ENCODE data around the gene CAMK1G. TPM values are rescaled to one million over a fixed set of nuclear protein-coding genes. Genes with fewer than 3 reads are reported as not detected.

The CAMK1G gene
- total and polyA plus RNA-seq, 9 of the 15 experiments (the other 6 are each of a cell fraction or from before 2014, with no cell fraction given) = not detected

DNA sequence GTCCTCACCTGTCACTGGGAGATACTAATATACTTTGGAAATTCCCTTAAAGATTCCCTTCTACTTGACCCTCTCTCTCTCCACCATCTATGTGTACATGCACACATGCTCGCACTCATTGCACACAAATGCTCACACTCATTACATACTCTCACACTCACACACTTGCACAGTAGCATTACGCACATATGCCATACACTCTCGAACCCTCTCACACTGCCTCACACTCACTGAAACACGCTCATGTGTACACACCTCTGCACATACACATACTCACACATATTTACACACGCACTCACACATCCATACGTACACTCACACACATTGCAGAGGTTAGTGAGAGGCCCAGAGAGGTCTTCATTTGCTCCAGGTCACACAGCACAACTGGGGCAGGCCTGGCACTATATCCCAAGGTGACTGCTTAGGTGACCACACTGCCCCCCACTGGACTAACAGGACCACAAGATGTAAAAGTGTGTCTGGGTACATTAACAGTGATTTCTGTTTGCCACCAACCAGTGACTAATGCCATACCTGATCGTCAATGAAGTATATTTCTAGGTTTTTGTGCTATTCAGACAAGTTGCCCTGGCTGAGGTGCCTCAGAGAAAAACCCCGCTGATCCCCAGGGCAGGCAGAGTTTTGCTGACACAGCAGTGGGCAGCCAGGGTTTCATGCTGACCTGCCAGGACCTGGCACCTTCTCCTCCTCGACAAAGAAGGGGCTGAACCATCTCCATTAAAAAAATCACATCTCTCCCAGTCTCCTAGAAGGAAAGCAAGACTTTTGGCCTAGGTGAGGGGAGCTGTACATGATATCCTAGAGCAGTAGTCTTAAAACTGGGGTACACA is 28.5 kb upstream of the CAMK1G start:
- Histone ChIP-seq H3K4me3 (no peak overlapping the region), H3K36me3 (ENCODE audit: control insufficient read depth, insufficient read depth, low read length) (no peaks in the 10 kb centered on the region), H3K79me2 (ENCODE audit: control insufficient read depth, insufficient read depth, low read length) (no peaks in the 10 kb centered on the region), H3K27ac (ENCODE audit: extremely low read depth, low read depth, low read length) (no peak overlapping the region), H3K27me3 (ENCODE audit: control insufficient read depth in 2 of 2, insufficient read depth in 2 of 2, low read length in 2 of 2) (no peaks in the 10 kb centered on the region), H3K9me1 (ENCODE audit: control insufficient read depth, insufficient read depth, low read length) (no peaks in the 10 kb centered on the region), H2AFZ (ENCODE audit: low read depth, low read length) (no peak overlapping the region), H3K9me3 (replicated peaks; ENCODE audit: control insufficient read depth, insufficient read depth, low read depth, low read length) (no peaks in the 10 kb centered on the region), H3K9ac (ENCODE audit: insufficient read depth in 1 of 2, low read depth in 2 of 2, low read length in 2 of 2) (no peak overlapping the region), H4K20me1 (replicated peaks; ENCODE audit: control insufficient read depth, insufficient read depth, low read length) (no peaks in the 10 kb centered on the region), H3K4me1 (replicated peaks in 1 of 2; ENCODE audit: control insufficient read depth in 2 of 2, insufficient read depth in 2 of 2, low read length in 2 of 2) (no peaks in the 10 kb centered on the region), H3K4me2 (ENCODE audit: insufficient read depth, low read length) (no peak overlapping the region)
- intact Hi-C loops (cut with micrococcal nuclease) (no loop called here), in situ Hi-C loops (cut with MboI) (no loop called here)
- DNase-seq (ENCODE audit: extremely low read depth in 1 of 4, low spot score in 3 of 4) (no peak), ATAC-seq (peak; percentile 69; the same call in 2 of the 3 replicates), FAIRE-seq (no peak)
- POLR2A ChIA-PET = interaction anchor here (0.6 to 0.9 kb wide), 2 partner anchors 35 to 76 kb away, joined by 3 read pairs; no protein-coding TSS in a partner anchor
- WGBS (ENCODE audit: insufficient coverage, low coverage, missing lambda C conversion rate) = 1% methylated on average over 9 of the region's 9 CpGs
- BruUV-seq (replicated peaks) = no TSS peak
- CTCF ChIA-PET (ENCODE audit: low intra/inter-chr PET ratio) = no interaction called here
- TF ChIP-seq C11orf30 (IDR thresholded peaks at IDR 0.05; ENCODE audit: low read depth) (peak; percentile 49; the same call in 1 of the 2 replicates), CTCF (IDR thresholded peaks at IDR 0.05 in 2 of 3, conservative IDR thresholded peaks at IDR 0.05 in 1 of 3; ENCODE audit: insufficient read depth in 2 of 3, low read depth in 1 of 3, low read length in 3 of 3) (0 out of 6 replicates have a peak, but pooled peaks of 2 of the 3 experiments have one; percentile 5 to 30), MAFK (IDR thresholded peaks at IDR 0.05; ENCODE audit: low read length) (peak; percentile 14; the same call in 1 of the 2 replicates), FOSL1 (tag; conservative IDR thresholded peaks at IDR 0.05) (no peak), RBBP5 (IDR thresholded peaks at IDR 0.05; ENCODE audit: borderline replicate concordance, insufficient read depth, low read length, poor library complexity, severe bottlenecking) (no peak), ZNF316 (IDR thresholded peaks at IDR 0.05) (peak; percentile 49)
- TF ChIP-seq, protein P1, sequence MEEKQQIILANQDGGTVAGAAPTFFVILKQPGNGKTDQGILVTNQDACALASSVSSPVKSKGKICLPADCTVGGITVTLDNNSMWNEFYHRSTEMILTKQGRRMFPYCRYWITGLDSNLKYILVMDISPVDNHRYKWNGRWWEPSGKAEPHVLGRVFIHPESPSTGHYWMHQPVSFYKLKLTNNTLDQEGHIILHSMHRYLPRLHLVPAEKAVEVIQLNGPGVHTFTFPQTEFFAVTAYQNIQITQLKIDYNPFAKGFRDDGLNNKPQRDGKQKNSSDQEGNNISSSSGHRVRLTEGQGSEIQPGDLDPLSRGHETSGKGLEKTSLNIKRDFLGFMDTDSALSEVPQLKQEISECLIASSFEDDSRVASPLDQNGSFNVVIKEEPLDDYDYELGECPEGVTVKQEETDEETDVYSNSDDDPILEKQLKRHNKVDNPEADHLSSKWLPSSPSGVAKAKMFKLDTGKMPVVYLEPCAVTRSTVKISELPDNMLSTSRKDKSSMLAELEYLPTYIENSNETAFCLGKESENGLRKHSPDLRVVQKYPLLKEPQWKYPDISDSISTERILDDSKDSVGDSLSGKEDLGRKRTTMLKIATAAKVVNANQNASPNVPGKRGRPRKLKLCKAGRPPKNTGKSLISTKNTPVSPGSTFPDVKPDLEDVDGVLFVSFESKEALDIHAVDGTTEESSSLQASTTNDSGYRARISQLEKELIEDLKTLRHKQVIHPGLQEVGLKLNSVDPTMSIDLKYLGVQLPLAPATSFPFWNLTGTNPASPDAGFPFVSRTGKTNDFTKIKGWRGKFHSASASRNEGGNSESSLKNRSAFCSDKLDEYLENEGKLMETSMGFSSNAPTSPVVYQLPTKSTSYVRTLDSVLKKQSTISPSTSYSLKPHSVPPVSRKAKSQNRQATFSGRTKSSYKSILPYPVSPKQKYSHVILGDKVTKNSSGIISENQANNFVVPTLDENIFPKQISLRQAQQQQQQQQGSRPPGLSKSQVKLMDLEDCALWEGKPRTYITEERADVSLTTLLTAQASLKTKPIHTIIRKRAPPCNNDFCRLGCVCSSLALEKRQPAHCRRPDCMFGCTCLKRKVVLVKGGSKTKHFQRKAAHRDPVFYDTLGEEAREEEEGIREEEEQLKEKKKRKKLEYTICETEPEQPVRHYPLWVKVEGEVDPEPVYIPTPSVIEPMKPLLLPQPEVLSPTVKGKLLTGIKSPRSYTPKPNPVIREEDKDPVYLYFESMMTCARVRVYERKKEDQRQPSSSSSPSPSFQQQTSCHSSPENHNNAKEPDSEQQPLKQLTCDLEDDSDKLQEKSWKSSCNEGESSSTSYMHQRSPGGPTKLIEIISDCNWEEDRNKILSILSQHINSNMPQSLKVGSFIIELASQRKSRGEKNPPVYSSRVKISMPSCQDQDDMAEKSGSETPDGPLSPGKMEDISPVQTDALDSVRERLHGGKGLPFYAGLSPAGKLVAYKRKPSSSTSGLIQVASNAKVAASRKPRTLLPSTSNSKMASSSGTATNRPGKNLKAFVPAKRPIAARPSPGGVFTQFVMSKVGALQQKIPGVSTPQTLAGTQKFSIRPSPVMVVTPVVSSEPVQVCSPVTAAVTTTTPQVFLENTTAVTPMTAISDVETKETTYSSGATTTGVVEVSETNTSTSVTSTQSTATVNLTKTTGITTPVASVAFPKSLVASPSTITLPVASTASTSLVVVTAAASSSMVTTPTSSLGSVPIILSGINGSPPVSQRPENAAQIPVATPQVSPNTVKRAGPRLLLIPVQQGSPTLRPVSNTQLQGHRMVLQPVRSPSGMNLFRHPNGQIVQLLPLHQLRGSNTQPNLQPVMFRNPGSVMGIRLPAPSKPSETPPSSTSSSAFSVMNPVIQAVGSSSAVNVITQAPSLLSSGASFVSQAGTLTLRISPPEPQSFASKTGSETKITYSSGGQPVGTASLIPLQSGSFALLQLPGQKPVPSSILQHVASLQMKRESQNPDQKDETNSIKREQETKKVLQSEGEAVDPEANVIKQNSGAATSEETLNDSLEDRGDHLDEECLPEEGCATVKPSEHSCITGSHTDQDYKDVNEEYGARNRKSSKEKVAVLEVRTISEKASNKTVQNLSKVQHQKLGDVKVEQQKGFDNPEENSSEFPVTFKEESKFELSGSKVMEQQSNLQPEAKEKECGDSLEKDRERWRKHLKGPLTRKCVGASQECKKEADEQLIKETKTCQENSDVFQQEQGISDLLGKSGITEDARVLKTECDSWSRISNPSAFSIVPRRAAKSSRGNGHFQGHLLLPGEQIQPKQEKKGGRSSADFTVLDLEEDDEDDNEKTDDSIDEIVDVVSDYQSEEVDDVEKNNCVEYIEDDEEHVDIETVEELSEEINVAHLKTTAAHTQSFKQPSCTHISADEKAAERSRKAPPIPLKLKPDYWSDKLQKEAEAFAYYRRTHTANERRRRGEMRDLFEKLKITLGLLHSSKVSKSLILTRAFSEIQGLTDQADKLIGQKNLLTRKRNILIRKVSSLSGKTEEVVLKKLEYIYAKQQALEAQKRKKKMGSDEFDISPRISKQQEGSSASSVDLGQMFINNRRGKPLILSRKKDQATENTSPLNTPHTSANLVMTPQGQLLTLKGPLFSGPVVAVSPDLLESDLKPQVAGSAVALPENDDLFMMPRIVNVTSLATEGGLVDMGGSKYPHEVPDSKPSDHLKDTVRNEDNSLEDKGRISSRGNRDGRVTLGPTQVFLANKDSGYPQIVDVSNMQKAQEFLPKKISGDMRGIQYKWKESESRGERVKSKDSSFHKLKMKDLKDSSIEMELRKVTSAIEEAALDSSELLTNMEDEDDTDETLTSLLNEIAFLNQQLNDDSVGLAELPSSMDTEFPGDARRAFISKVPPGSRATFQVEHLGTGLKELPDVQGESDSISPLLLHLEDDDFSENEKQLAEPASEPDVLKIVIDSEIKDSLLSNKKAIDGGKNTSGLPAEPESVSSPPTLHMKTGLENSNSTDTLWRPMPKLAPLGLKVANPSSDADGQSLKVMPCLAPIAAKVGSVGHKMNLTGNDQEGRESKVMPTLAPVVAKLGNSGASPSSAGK (IDR thresholded peaks at IDR 0.05) = no peak
